ENCODE results near the gene THADA.

Gene THADA

GRCh38 chr2:43609290-43609918, 13.6 kb upstream of the THADA start:
- Histone ChIP-seq H3K27ac (ENCODE audit: extremely low read depth, low read depth, low read length) (no peak overlapping the region), H3K4me3 (ENCODE audit: low read depth, low read length) (no peak overlapping the region), H3K9me3 (ENCODE audit: control insufficient read depth, insufficient read depth, low read depth, low read length) (no peaks in the 10 kb centered on the region), H3K36me3 (ENCODE audit: control insufficient read depth in 2 of 2, insufficient read depth in 1 of 2, low read length in 2 of 2) (no peaks in the 10 kb centered on the region), H3K4me1 (ENCODE audit: control insufficient read depth, insufficient read depth, low read length) (no peaks in the 10 kb centered on the region)
- no peak for TF ChIP-seq ZNF776 (tag by site-specific recombination; IDR thresholded peaks at IDR 0.05; ENCODE audit: borderline replicate concordance)
- TF ChIP-seq CTCF (tag by site-specific recombination; IDR thresholded peaks at IDR 0.05) = 0 out of 2 replicates have a peak, but pooled peaks have one; percentile 31
- 0 out of 2 replicates have a peak, but pooled peaks have one; percentile 26 for TF ChIP-seq PRDM10 (tag by site-specific recombination; IDR thresholded peaks at IDR 0.05)
- peak; percentile 80 for TF ChIP-seq ZNF654 (tag by site-specific recombination; IDR thresholded peaks at IDR 0.05; ENCODE audit: low read depth)
- no peak for TF ChIP-seq ZNF530 (tag by site-specific recombination; IDR thresholded peaks at IDR 0.05; ENCODE audit: low read depth)
- peak; percentile 38; the same call in 1 of the 2 replicates for TF ChIP-seq ZBTB20 (tag by site-specific recombination; IDR thresholded peaks at IDR 0.05)
- POLR2A ChIA-PET = interaction anchor here (1.1 kb wide), 1 partner anchor 13 kb away, joined by 3 read pairs; the partner anchor contains the start of gene THADA
- CTCF ChIA-PET = interaction anchor here (0.5 to 2.4 kb wide), 25 partner anchors 11 to 784 kb away, joined by 3 to 9 read pairs (median 4); partner anchors contain the start of genes THADA and ZFP36L2

- Histone ChIP-seq H3K27ac (ENCODE audit: extremely low read depth, low read depth, low read length) (no peak overlapping the region), H3K9me3 (ENCODE audit: control insufficient read depth, insufficient read depth, low read depth, low read length) (no peaks in the 10 kb centered on the region), H3K36me3 (ENCODE audit: control insufficient read depth in 2 of 2, insufficient read depth in 1 of 2, low read length in 2 of 2) (no peaks in the 10 kb centered on the region), H3K4me3 (ENCODE audit: low read depth, low read length) (no peak overlapping the region), H3K4me1 (ENCODE audit: control insufficient read depth, insufficient read depth, low read length) (no peaks in the 10 kb centered on the region)
- ChIA-PET CTCF (interaction anchor here (0.6 to 1.0 kb wide), 7 partner anchors 11 to 778 kb away, joined by 3 to 5 read pairs (median 3); no protein-coding TSS in a partner anchor), POLR2A (interaction anchor here (1.8 kb wide), 1 partner anchor 10 kb away, joined by 15 read pairs; the partner anchor contains the start of gene THADA)
- TF ChIP-seq, protein P1, sequence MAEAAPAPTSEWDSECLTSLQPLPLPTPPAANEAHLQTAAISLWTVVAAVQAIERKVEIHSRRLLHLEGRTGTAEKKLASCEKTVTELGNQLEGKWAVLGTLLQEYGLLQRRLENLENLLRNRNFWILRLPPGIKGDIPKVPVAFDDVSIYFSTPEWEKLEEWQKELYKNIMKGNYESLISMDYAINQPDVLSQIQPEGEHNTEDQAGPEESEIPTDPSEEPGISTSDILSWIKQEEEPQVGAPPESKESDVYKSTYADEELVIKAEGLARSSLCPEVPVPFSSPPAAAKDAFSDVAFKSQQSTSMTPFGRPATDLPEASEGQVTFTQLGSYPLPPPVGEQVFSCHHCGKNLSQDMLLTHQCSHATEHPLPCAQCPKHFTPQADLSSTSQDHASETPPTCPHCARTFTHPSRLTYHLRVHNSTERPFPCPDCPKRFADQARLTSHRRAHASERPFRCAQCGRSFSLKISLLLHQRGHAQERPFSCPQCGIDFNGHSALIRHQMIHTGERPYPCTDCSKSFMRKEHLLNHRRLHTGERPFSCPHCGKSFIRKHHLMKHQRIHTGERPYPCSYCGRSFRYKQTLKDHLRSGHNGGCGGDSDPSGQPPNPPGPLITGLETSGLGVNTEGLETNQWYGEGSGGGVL (tag by site-specific recombination; IDR thresholded peaks at IDR 0.05) = no peak
- TF ChIP-seq, protein P2, sequence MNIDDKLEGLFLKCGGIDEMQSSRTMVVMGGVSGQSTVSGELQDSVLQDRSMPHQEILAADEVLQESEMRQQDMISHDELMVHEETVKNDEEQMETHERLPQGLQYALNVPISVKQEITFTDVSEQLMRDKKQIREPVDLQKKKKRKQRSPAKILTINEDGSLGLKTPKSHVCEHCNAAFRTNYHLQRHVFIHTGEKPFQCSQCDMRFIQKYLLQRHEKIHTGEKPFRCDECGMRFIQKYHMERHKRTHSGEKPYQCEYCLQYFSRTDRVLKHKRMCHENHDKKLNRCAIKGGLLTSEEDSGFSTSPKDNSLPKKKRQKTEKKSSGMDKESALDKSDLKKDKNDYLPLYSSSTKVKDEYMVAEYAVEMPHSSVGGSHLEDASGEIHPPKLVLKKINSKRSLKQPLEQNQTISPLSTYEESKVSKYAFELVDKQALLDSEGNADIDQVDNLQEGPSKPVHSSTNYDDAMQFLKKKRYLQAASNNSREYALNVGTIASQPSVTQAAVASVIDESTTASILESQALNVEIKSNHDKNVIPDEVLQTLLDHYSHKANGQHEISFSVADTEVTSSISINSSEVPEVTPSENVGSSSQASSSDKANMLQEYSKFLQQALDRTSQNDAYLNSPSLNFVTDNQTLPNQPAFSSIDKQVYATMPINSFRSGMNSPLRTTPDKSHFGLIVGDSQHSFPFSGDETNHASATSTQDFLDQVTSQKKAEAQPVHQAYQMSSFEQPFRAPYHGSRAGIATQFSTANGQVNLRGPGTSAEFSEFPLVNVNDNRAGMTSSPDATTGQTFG (tag by site-specific recombination; IDR thresholded peaks at IDR 0.05; ENCODE audit: borderline replicate concordance) = no peak
- TF ChIP-seq ZNF341 (tag by site-specific recombination; IDR thresholded peaks at IDR 0.05; ENCODE audit: low read depth) (no peak), BCL11B (tag by site-specific recombination; IDR thresholded peaks at IDR 0.05; ENCODE audit: low read depth) (no peak), ZFP41 (tag by site-specific recombination; IDR thresholded peaks at IDR 0.05; ENCODE audit: borderline replicate concordance) (no peak), SCRT2 (tag by site-specific recombination; IDR thresholded peaks at IDR 0.05) (no peak), IKZF3 (tag by site-specific recombination; IDR thresholded peaks at IDR 0.05) (no peak), ZBTB8A (tag by site-specific recombination; IDR thresholded peaks at IDR 0.05) (no peak), ZNF214 (tag by site-specific recombination; IDR thresholded peaks at IDR 0.05; ENCODE audit: borderline replicate concordance) (no peak), ZNF664 (tag by site-specific recombination; IDR thresholded peaks at IDR 0.05) (no peak), ZNF23 (tag by site-specific recombination; IDR thresholded peaks at IDR 0.05; ENCODE audit: borderline replicate concordance) (no peak), GLIS1 (tag by site-specific recombination; IDR thresholded peaks at IDR 0.05) (no peak)
Observed at GRCh38 chr2:43605851-43606250, 10.0 kb upstream of the THADA start.

All from HEK293 (cell line).